ENCODE data around the gene IGSF9.

GRCh38 chr1:159962176-159962575 is 16.8 kb upstream of the IGSF9 start:
- TF ChIP-seq POLR2A (IDR thresholded peaks at IDR 0.05) (no peak), CTCF (IDR thresholded peaks at IDR 0.05) (no peak)

All from uterus (tissue), 2 donors.